Subcutaneous preadipocyte (primary cell): ENCODE data around the gene LANCL1. TPM values are rescaled to one million over a fixed set of nuclear protein-coding genes. Genes with fewer than 3 reads are reported as not detected.

Experiments
- total RNA-seq: library from RNA; depleted of rRNA; stranded (reverse); fragments of >200 nt; gene quantifications from 2 replicates; pipeline ENCODE4 v1.2.3, GENCODE V29; 2012

The LANCL1 gene, protein sequence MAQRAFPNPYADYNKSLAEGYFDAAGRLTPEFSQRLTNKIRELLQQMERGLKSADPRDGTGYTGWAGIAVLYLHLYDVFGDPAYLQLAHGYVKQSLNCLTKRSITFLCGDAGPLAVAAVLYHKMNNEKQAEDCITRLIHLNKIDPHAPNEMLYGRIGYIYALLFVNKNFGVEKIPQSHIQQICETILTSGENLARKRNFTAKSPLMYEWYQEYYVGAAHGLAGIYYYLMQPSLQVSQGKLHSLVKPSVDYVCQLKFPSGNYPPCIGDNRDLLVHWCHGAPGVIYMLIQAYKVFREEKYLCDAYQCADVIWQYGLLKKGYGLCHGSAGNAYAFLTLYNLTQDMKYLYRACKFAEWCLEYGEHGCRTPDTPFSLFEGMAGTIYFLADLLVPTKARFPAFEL
- 28.7 and 38.5 TPM in 2 replicates for total RNA-seq

DNA sequence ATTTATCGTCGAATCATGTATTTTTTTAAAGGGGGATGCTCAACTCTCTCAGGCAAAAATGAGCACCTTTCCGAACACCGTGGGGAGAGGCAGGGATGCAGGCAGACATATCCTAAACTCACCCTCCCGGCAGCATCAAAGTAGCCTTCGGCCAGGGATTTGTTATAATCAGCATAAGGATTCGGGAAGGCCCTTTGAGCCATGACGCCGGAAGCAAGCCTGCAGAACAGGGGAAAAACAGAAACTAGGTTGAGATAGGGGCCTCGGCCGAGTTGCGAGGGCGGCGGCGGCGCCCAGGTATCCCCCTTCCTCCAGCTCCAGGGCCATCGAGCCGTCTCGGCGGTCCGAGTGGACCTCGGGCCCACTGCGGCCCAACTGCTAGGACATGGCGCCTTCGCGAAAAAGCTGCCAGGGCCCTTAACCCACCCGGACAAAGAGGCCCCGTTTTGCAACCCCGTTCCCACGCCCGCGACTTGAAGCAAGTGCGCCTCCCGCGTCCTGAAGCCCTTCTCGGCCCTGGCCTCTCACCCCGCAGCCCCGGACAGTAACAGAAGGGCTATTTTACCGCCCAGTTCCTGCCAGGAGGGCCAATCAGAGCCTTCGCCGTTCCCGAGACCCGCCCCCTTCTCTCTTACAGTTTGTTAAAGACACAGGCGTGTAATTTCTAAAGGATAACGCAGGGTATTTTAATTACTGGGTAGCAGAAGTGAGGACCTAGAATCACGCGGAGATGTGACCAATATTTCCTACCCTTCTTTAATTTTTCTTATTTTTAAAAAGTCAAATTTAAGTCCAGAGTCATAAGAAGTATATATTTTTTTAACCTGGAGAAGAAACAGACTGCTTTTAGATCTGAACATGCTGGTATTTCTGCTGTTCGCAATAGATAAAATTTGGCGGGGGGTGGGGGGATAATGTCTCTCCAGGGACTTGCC, at the start of gene LANCL1:
LANCL1 (minus strand) TSS at position 566 of the 935 bp plus-strand sequence; CDS start at position 203, 363 bp downstream.

Other genes starting within 250 kb of the LANCL1 start
- gene MYL1, start 161.6 kb downstream of the LANCL1 start, total RNA-seq = not detected in 2 replicates
- gene CPS1, start 79.8 kb upstream of the LANCL1 start, total RNA-seq = 15.4 and 35.2 TPM in 2 replicates